Measurements from ENCODE around the gene EIF5B. TPM values are rescaled to one million over a fixed set of nuclear protein-coding genes. Genes with fewer than 3 reads are reported as not detected.

EIF5B gene
- total RNA-seq, 1 donor from 2014 or later: 31.0 TPM

DNA sequence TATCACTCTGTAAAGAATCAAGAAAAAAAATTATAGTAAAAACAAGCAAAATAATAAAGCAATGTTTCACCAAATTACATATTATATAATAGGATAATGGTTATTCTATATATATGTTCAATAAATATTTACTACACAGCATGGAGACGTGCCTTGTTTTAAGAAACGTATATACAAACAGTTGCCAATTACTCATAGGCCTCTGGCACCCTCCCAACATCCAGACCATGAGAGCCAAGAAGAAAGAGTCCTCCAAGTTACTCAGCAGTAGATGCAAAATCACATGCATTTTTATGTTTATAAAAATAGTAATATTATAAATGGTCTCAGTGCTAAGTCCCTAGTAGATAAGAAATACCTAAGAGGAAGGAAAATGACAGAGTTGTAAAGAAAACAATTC lies 87.8 kb downstream of the EIF5B start:
- H3K36me3 ChIP-seq: peaks cover 95% of the 10 kb centered on the region
- H3K27me3 ChIP-seq (ENCODE audit: low read depth): no peaks in the 10 kb centered on the region
- DNase-seq (no peak), ATAC-seq (no peak)
- H3K27ac ChIP-seq: no peak overlapping the region
- no peak overlapping the region for H3K4me3 ChIP-seq
- intact Hi-C loops (cut with DNase I): no loop called here
- no peaks in the 10 kb centered on the region for H3K9me3 ChIP-seq
- TF ChIP-seq, protein P1, sequence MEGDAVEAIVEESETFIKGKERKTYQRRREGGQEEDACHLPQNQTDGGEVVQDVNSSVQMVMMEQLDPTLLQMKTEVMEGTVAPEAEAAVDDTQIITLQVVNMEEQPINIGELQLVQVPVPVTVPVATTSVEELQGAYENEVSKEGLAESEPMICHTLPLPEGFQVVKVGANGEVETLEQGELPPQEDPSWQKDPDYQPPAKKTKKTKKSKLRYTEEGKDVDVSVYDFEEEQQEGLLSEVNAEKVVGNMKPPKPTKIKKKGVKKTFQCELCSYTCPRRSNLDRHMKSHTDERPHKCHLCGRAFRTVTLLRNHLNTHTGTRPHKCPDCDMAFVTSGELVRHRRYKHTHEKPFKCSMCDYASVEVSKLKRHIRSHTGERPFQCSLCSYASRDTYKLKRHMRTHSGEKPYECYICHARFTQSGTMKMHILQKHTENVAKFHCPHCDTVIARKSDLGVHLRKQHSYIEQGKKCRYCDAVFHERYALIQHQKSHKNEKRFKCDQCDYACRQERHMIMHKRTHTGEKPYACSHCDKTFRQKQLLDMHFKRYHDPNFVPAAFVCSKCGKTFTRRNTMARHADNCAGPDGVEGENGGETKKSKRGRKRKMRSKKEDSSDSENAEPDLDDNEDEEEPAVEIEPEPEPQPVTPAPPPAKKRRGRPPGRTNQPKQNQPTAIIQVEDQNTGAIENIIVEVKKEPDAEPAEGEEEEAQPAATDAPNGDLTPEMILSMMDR (IDR thresholded peaks at IDR 0.05): no peak
- peaks cover 9% of the 10 kb centered on the region for H3K4me1 ChIP-seq

- no peak for DNase-seq
- Histone ChIP-seq H3K36me3 (peaks cover 68% of the 10 kb centered on the region), H3K4me3 (no peak overlapping the region), H3K4me1 (peaks cover 7% of the 10 kb centered on the region), H3K9me3 (no peaks in the 10 kb centered on the region), H3K27me3 (ENCODE audit: low read depth) (no peaks in the 10 kb centered on the region), H3K27ac (no peak overlapping the region)
- intact Hi-C loops (cut with DNase I): no loop called here
- TF ChIP-seq, protein P1 (IDR thresholded peaks at IDR 0.05): no peak
- ATAC-seq: no peak
Measured at GRCh38 chr2:99430614-99431291, 93.6 kb downstream of the EIF5B start.

DNA sequence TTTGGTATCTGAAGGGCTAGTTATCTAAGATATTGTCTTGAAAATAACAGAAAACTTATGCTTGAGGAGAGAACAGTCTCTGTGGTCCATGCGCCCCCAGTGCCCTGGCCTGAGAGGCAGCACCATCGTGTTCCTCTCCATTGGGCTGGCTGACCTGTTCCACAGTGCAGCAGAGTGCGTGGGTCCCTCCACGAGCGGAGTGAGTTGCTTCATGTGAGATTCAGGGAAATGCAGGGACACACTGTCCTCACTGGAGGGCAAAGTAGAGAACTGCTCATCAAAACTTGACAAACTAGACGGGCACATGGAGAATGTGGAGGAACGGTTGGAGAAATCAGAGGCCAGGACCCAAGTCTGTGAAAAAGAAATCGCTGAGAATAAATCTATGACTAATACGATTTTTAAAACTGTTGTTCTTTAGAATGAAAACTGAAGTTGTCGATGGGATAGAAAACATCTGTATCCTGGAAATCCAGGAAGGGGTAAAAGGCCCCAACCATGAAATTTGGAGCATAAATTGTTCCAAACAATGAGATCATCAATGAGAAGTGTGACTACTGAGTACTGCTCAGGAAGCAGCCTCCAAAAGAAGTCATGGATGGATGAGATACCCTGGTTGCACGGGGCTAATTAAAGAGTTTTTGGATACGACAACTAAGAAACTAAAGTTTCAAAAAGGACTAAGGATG lies 94.5 kb downstream of the EIF5B start:
- no peak overlapping the region for H3K27ac ChIP-seq
- peaks cover 59% of the 10 kb centered on the region for H3K36me3 ChIP-seq
- H3K4me1 ChIP-seq: peaks cover 7% of the 10 kb centered on the region
- TF ChIP-seq, protein P1 (IDR thresholded peaks at IDR 0.05): no peak
- no peaks in the 10 kb centered on the region for H3K9me3 ChIP-seq
- H3K27me3 ChIP-seq (ENCODE audit: low read depth): no peaks in the 10 kb centered on the region
- no peak for DNase-seq
- ATAC-seq: no peak
- H3K4me3 ChIP-seq: no peak overlapping the region
- intact Hi-C loops (cut with DNase I): no loop called here

DNA sequence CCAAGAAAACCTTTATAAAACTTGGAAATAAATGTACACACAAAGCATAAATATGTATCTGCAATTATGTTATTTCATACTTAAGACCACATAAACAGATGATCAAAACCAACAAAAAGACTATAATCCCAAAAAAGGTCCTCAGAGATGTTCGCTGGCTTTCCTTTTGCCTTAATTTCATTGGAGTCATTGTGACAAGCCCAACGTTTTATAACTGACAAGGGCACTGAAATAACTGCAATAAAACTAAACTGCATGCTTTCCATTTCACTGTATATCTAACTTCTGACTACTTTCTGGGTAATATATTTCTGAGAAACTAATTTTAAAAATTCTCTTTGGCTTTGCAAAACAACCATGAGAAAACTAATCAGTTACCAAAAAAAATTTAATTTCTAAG lies 96.2 kb downstream of the EIF5B start:
- no peaks in the 10 kb centered on the region for H3K9me3 ChIP-seq
- peaks cover 62% of the 10 kb centered on the region for H3K36me3 ChIP-seq
- no peak overlapping the region for H3K27ac ChIP-seq
- H3K27me3 ChIP-seq (ENCODE audit: low read depth): no peaks in the 10 kb centered on the region
- peaks cover 7% of the 10 kb centered on the region for H3K4me1 ChIP-seq
- no peak for DNase-seq
- ATAC-seq: no peak
- TF ChIP-seq, protein P1 (IDR thresholded peaks at IDR 0.05): no peak
- intact Hi-C loops (cut with DNase I): no loop called here
- no peak overlapping the region for H3K4me3 ChIP-seq

DNA sequence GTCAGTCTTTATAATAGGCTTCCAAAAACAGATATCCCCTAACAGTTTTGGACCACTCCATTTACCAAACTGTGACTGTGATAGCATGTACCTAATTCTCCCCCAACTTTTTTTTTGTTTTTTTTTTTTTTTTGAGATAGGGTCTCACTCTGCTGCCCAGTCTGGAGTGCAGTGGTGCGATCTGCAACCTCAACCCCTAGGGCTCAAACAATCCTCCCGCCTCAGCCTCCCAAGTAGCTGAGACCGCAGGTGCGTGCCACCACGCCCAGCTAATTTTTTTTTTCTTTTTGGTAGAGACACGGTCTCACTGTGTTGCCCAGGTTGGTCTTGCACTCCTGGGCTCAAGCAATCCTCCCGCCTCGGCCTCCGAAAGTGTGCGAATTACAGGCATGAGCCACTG lies 99.7 kb downstream of the EIF5B start:
- no peaks in the 10 kb centered on the region for H3K27me3 ChIP-seq (ENCODE audit: low read depth)
- DNase-seq (no peak), ATAC-seq (no peak)
- no peak overlapping the region for H3K27ac ChIP-seq
- H3K36me3 ChIP-seq: peaks cover 57% of the 10 kb centered on the region
- H3K4me3 ChIP-seq: no peak overlapping the region
- TF ChIP-seq, protein P1 (IDR thresholded peaks at IDR 0.05): no peak
- intact Hi-C loops (cut with DNase I): no loop called here
- no peaks in the 10 kb centered on the region for H3K9me3 ChIP-seq
- no peaks in the 10 kb centered on the region for H3K4me1 ChIP-seq

Measured in lower lobe of right lung (tissue), 2 donors.